GM12878 (cell line): Measurements from ENCODE around the gene STXBP5. TPM values are rescaled to one million over a fixed set of nuclear protein-coding genes. Genes with fewer than 3 reads are reported as not detected.

ENCODE experiments used
- ATAC-seq: fragments of 200-7000 bp; cut with Tn5 transposase; 3 replicates; pipeline ENCODE4 v1.9.1; 2020; ENCODE audit warnings: mild to moderate bottlenecking, moderate library complexity
- BruUV-seq: library from RNA; stranded (reverse); fragments of 400-500 nt; replicated peaks from 2 replicates; lab custom pipeline; 2021; lab: Mats Ljungman, UMichigan
- CTCF ChIA-PET: fragments of 300-600 bp; sonication (Branson Sonifier 250); formaldehyde crosslinking; extraction: SDS; loops from one replicate; lab custom pipeline; 2021; ENCODE audit warnings: inconsistent platforms; lab: Yijun Ruan, JAX
- POLR2A ChIA-PET: fragments of 350-600 bp; formaldehyde crosslinking; extraction: SDS; loops from one replicate; lab custom pipeline; 2021; ENCODE audit warnings: inconsistent platforms; lab: Charles Lee
- RAD21 ChIA-PET: fragments of 300-600 bp; sonication (Branson Sonifier 250); formaldehyde crosslinking; loops from one replicate; lab custom pipeline; 2023; ENCODE audit warnings: antibody characterized with exemption; ENCODE audit not compliant: unreplicated experiment; lab: Charles Lee
- SMC1A ChIA-PET: fragments of 300-600 bp; sonication (Branson Sonifier 250); formaldehyde crosslinking; loops from one replicate; lab custom pipeline; 2023; ENCODE audit not compliant: unreplicated experiment, uncharacterized antibody; lab: Charles Lee
- DNase-seq: peaks from one replicate; pipeline ENCODE4 v3.0.0-alpha.2; 2011; ENCODE audit warnings: low read depth, low spot score
- FAIRE-seq: peaks from 3 replicates; lab custom pipeline; 2011; peaks lifted over from hg19 to GRCh38; lab: Jason Lieb, UNC
- H2AFZ ChIP-seq: 2 replicates; pipeline ENCODE4 v1.6.0; 2011; ENCODE audit warnings: low read depth, low read length, control low read depth; ENCODE audit not compliant: control insufficient read depth
- H3K27ac ChIP-seq: 2 replicates; pipeline ENCODE4 v1.5.1; 2011; ENCODE audit warnings: control low read depth; ENCODE audit not compliant: control insufficient read depth, insufficient read depth
- H3K27me3 ChIP-seq, 2 experiments: replicated peaks in 1 of 2; 2 replicates each; pipeline versions ENCODE4 v1.6.0 to v1.6.1; 2011; ENCODE audit warnings: low read length in 1 of 2; ENCODE audit not compliant: control insufficient read depth in 2 of 2, insufficient read depth in 2 of 2
- H3K36me3 ChIP-seq, 2 experiments: 2 replicates each; pipeline ENCODE4 v1.5.1; 2011; ENCODE audit warnings: low read length in 1 of 2; ENCODE audit not compliant: control insufficient read depth in 2 of 2, insufficient read depth in 2 of 2
- H3K4me1 ChIP-seq: 2 replicates; pipeline ENCODE4 v1.6.1; 2011; ENCODE audit warnings: mild to moderate bottlenecking, low read length, moderate library complexity, mixed read lengths; ENCODE audit not compliant: control insufficient read depth, insufficient read depth
- H3K4me2 ChIP-seq: 2 replicates; pipeline ENCODE4 v1.6.0; 2011; ENCODE audit warnings: control low read depth; ENCODE audit not compliant: control insufficient read depth, insufficient read depth
- H3K4me3 ChIP-seq: fragments of 200-600 bp; sonication (generic); 2 replicates; pipeline ENCODE4 v1.5.1; 2016
- H3K79me2 ChIP-seq: 2 replicates; pipeline ENCODE4 v1.6.0; 2011; ENCODE audit warnings: low read length; ENCODE audit not compliant: control insufficient read depth, insufficient read depth
- H3K9ac ChIP-seq: 2 replicates; pipeline ENCODE4 v1.8.0; 2011; ENCODE audit warnings: low read length, control low read depth, mixed read lengths; ENCODE audit not compliant: control insufficient read depth, insufficient read depth
- H3K9me3 ChIP-seq: replicated peaks from 3 replicates; pipeline ENCODE4 v1.5.1; 2011; ENCODE audit warnings: mild to moderate bottlenecking, low read length; ENCODE audit not compliant: control insufficient read depth, insufficient read depth
- H4K20me1 ChIP-seq: 2 replicates; pipeline ENCODE4 v1.6.0; 2011; ENCODE audit not compliant: control insufficient read depth, insufficient read depth
- JUNB ChIP-seq: IDR thresholded peaks from 2 replicates; pipeline ENCODE4 v1.6.1; 2016; ENCODE audit warnings: antibody characterized with exemption, mild to moderate bottlenecking
- MYB ChIP-seq: fragments of 150-350 bp; IDR thresholded peaks from 2 replicates; pipeline ENCODE4 v1.6.1; 2014; ENCODE audit warnings: mild to moderate bottlenecking, low read depth, low read length, borderline replicate concordance
- ZNF24 ChIP-seq: fragments of 450-650 bp; IDR thresholded peaks from 2 replicates; pipeline ENCODE4 v1.6.1; 2017; ENCODE audit warnings: antibody characterized with exemption, mild to moderate bottlenecking
- WGBS: methylation state at CpG from one replicate; pipeline ENCODE4 v1.1.6; 2016; ENCODE audit warnings: low lambda C conversion rate; ENCODE audit not compliant: insufficient replicate concordance, insufficient coverage; ENCODE audit errors: missing lambda C conversion rate; 5-methylcytosine and 5-hydroxymethylcytosine counted together
- in situ Hi-C: fragments of 300-500 bp; cut with MboI; formaldehyde crosslinking; loops from 9 replicates; pipeline ENCODE4 v1.14.3; 2018; ENCODE audit warnings: mixed read lengths
- intact Hi-C: fragments of 100-400 bp; cut with micrococcal nuclease; formaldehyde crosslinking; loops from one replicate; pipeline ENCODE4 v1.14.2; 2022; ENCODE audit not compliant: unreplicated experiment
- polyA plus RNA-seq, 11 experiments: library from polyadenylated mRNA; depleted of rRNA in 4 of 11; unstranded in 6 of 11; stranded (reverse) in 5 of 11; fragments of >200 nt; fragmentation: Nextera tagmentation in 4 of 11; fragmentation: Illumina TruSeq in 1 of 11; extraction: Ambion mirVana in 4 of 11; extraction: Trizol in 1 of 11; gene quantifications; 1 replicate in 1 of 11; 2 replicates in 10 of 11; pipeline versions ENCODE4 v1.2.1 to v1.2.3, GENCODE V29; 2011 to 2016; ENCODE audit warnings: inconsistent platforms in 2 of 11, missing spikeins in 2 of 11, low read depth in 1 of 11
- total RNA-seq, 4 experiments: library from RNA; depleted of rRNA in 3 of 4; stranded (reverse); fragments of >200 nt in 3 of 4; fragmentation: Illumina TruSeq in 1 of 4; extraction: Trizol in 1 of 4; gene quantifications; 2 replicates each; pipeline versions ENCODE4 v1.2.1 to v1.2.3, GENCODE V29; 2013 to 2021
- TF ChIP-seq, protein P1 (sequence below): fragments of 450-650 bp; IDR thresholded peaks from 2 replicates; pipeline ENCODE4 v1.6.1; 2017; ENCODE audit warnings: antibody characterized with exemption, mild to moderate bottlenecking, moderate library complexity

STXBP5 gene
- total and polyA plus RNA-seq, 10 of the 15 experiments (the other 5 are each of a cell fraction or from before 2014, with no cell fraction given), result 1.4 to 13.2 (median 8.4) TPM

DNA sequence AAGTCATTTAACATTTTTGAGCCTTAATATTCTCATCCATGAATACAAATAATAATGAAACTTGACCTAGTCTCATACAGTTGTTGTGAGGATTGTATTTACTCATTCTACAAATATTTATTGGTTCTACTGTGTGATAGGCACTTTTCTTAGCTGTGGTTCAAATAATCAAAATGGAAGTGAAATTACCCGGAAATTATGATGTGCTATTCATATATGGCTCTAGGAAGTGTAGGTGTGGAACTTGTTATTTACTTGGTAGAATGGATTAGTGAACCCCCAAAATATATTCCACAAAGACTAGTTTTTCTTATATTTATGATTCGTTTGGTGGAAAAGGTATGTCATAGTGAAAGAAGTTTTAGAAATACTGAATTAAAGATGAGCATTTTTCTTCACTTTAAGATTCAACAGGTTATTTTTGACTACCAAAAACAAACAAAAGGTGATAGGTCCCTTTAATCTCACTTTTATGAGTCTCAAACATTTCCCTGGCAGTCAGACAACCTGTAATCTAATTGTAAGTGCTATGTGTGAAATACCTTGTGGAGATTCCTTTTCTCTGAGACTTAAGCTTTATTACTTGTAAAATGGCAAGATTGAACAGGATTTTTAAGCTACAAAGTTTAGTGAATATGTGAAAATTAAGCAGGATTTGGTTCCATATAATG, 77.8 kb downstream of the STXBP5 start:
- no peak overlapping the region for H3K4me2 ChIP-seq
- DNase-seq (no peak), ATAC-seq (no peak), FAIRE-seq (no peak)
- H3K4me1 ChIP-seq, result no peaks in the 10 kb centered on the region
- no peaks in the 10 kb centered on the region for H3K27me3 ChIP-seq
- ChIA-PET POLR2A (no interaction called here), RAD21 (no interaction called here), SMC1A (interaction anchor here (0.8 to 1.1 kb wide), 3 partner anchors 39 to 336 kb away, joined by 3 read pairs; no protein-coding TSS in a partner anchor), CTCF (interaction anchor here (1.0 to 1.3 kb wide), 3 partner anchors 8 to 426 kb away, joined by 3 to 4 read pairs (median 3); no protein-coding TSS in a partner anchor)
- no peak overlapping the region for H2AFZ ChIP-seq
- no peak overlapping the region for H3K9ac ChIP-seq
- H3K9me3 ChIP-seq, result no peaks in the 10 kb centered on the region
- H3K27ac ChIP-seq, result no peak overlapping the region
- WGBS, result 71% methylated on average over 2 of the region's 2 CpGs
- no peak overlapping the region for H3K4me3 ChIP-seq
- intact Hi-C loops (no loop called here), in situ Hi-C loops (loop anchor here (10.0 kb wide), 1 partner anchor 427 kb away; no protein-coding TSS in a partner anchor)
- no peak for TF ChIP-seq MYB
- 0 out of 2 replicates have a peak, but pooled peaks have one; percentile 16 for TF ChIP-seq JUNB
- TF ChIP-seq, protein P1, sequence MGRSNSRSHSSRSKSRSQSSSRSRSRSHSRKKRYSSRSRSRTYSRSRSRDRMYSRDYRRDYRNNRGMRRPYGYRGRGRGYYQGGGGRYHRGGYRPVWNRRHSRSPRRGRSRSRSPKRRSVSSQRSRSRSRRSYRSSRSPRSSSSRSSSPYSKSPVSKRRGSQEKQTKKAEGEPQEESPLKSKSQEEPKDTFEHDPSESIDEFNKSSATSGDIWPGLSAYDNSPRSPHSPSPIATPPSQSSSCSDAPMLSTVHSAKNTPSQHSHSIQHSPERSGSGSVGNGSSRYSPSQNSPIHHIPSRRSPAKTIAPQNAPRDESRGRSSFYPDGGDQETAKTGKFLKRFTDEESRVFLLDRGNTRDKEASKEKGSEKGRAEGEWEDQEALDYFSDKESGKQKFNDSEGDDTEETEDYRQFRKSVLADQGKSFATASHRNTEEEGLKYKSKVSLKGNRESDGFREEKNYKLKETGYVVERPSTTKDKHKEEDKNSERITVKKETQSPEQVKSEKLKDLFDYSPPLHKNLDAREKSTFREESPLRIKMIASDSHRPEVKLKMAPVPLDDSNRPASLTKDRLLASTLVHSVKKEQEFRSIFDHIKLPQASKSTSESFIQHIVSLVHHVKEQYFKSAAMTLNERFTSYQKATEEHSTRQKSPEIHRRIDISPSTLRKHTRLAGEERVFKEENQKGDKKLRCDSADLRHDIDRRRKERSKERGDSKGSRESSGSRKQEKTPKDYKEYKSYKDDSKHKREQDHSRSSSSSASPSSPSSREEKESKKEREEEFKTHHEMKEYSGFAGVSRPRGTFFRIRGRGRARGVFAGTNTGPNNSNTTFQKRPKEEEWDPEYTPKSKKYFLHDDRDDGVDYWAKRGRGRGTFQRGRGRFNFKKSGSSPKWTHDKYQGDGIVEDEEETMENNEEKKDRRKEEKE, result no peak
- no peak for TF ChIP-seq ZNF24
- H3K36me3 ChIP-seq, result no peaks in the 10 kb centered on the region; a peak in 1 of 4 replicates
- BruUV-seq, result no TSS peak
- H3K79me2 ChIP-seq, result no peaks in the 10 kb centered on the region
- H4K20me1 ChIP-seq, result no peaks in the 10 kb centered on the region
